A549 (cell line): ENCODE data around the gene TSHZ3. TPM values are rescaled to one million over a fixed set of nuclear protein-coding genes. Genes with fewer than 3 reads are reported as not detected.

Experiments used
- ATAC-seq, 2 experiments: fragments of 200-7000 bp in 1 of 2; fragments of >200 bp in 1 of 2; cut with Nextera tagmentation in 1 of 2; cut with Tn5 transposase in 1 of 2; 3 replicates each; pipeline versions ENCODE4 v1.8.0 to v1.9.1; 2018 to 2020; ENCODE audit warnings: mild to moderate bottlenecking in 1 of 2, moderate library complexity in 1 of 2
- CTCF ChIA-PET: fragments of 300-600 bp; sonication (Branson Sonifier 250); formaldehyde crosslinking; extraction: SDS; loops from one replicate; lab custom pipeline; 2021; ENCODE audit warnings: antibody characterized with exemption, inconsistent platforms; lab: Yijun Ruan, JAX
- POLR2A ChIA-PET: fragments of 350-600 bp; formaldehyde crosslinking; extraction: SDS; loops from one replicate; lab custom pipeline; 2021; ENCODE audit warnings: antibody characterized with exemption, inconsistent platforms; lab: Yijun Ruan, JAX
- DNase-seq, 2 experiments: peaks; one replicate each; pipeline versions ENCODE4 v3.0.0 to v3.0.0-alpha.2; 2011 to 2016; ENCODE audit warnings: low read depth in 1 of 2, low spot score in 1 of 2
- FAIRE-seq: peaks from 2 replicates; lab custom pipeline; 2011; peaks lifted over from hg19 to GRCh38; lab: Jason Lieb, UNC
- H3K27ac ChIP-seq, 2 experiments: fragments of >200 bp; sonication (Bioruptor Twin); formaldehyde crosslinking; 3 replicates each; pipeline ENCODE4 v1.5.1; 2016 to 2017
- H3K4me1 ChIP-seq: fragments of >200 bp; sonication (Bioruptor Twin); formaldehyde crosslinking; 3 replicates; pipeline ENCODE4 v1.6.1; 2016
- H3K4me2 ChIP-seq: fragments of >200 bp; sonication (Bioruptor Twin); formaldehyde crosslinking; 3 replicates; pipeline ENCODE4 v1.6.1; 2016
- H3K4me3 ChIP-seq: fragments of >200 bp; sonication (Bioruptor Twin); formaldehyde crosslinking; 3 replicates; pipeline ENCODE4 v1.5.1; 2016
- H3K9me3 ChIP-seq: fragments of >200 bp; sonication (Bioruptor Twin); formaldehyde crosslinking; 3 replicates; pipeline ENCODE4 v1.6.1; 2016
- ATOH8 ChIP-seq: fragments of 250-450 bp; sonication (Bioruptor Pico); IDR thresholded peaks from 2 replicates; pipeline ENCODE4 v1.5.0; 2020; ENCODE audit warnings: low read depth, mild to moderate bottlenecking, moderate library complexity
- BCL3 ChIP-seq: fragments of >200 bp; sonication (Bioruptor Twin); formaldehyde crosslinking; IDR thresholded peaks from 3 replicates; pipeline ENCODE4 v1.6.1; 2016
- CBX2 ChIP-seq: fragments of 200-600 bp; sonication (generic); IDR thresholded peaks from 2 replicates; pipeline ENCODE4 v1.6.1; 2016; ENCODE audit warnings: low read depth, mild to moderate bottlenecking, borderline replicate concordance
- CBX8 ChIP-seq: fragments of 200-600 bp; sonication (generic); IDR thresholded peaks from 2 replicates; pipeline ENCODE4 v1.6.1; 2016
- CEBPB ChIP-seq, 2 experiments: fragments of >200 bp in 1 of 2; sonication (Bioruptor Twin) in 1 of 2; formaldehyde crosslinking in 1 of 2; IDR thresholded peaks; 2 replicates each; pipeline ENCODE4 v1.6.1; 2012 to 2016
- CHD4 ChIP-seq: fragments of 200-600 bp; sonication (generic); IDR thresholded peaks from 2 replicates; pipeline ENCODE4 v1.6.1; 2016; ENCODE audit warnings: antibody characterized with exemption, mild to moderate bottlenecking, borderline replicate concordance
- E2F6 ChIP-seq: IDR thresholded peaks from 2 replicates; pipeline ENCODE4 v1.6.1; 2012; ENCODE audit warnings: low read depth, borderline replicate concordance
- EHF ChIP-seq: fragments of 250-450 bp; sonication (Bioruptor Pico); IDR thresholded peaks from 2 replicates; pipeline ENCODE4 v1.5.0; 2020; ENCODE audit warnings: mild to moderate bottlenecking
- FOSL2 ChIP-seq, 2 experiments: fragments of 450-650 bp in 1 of 2; fragments of >200 bp in 1 of 2; sonication (Bioruptor Twin) in 1 of 2; formaldehyde crosslinking; IDR thresholded peaks; 2 replicates each; pipeline versions ENCODE4 v1.5.0 to v1.6.1; 2016 to 2020; ENCODE audit warnings: mild to moderate bottlenecking in 1 of 2, moderate library complexity in 1 of 2
- HES2 ChIP-seq: fragments of >200 bp; sonication (Bioruptor Twin); formaldehyde crosslinking; IDR thresholded peaks from 2 replicates; pipeline ENCODE4 v1.6.1; 2016
- HEYL ChIP-seq: fragments of 250-450 bp; sonication (Bioruptor Pico); IDR thresholded peaks from 2 replicates; pipeline ENCODE4 v1.8.0; 2021; ENCODE audit warnings: mild to moderate bottlenecking, moderate library complexity
- HMGXB4 ChIP-seq: fragments of 250-450 bp; sonication (Bioruptor Pico); IDR thresholded peaks from 2 replicates; pipeline ENCODE4 v1.5.0; 2021; ENCODE audit warnings: mild to moderate bottlenecking, moderate library complexity, borderline replicate concordance
- HOXB5 ChIP-seq: fragments of 250-450 bp; sonication (Bioruptor Pico); IDR thresholded peaks from 2 replicates; pipeline ENCODE4 v1.5.0; 2020; ENCODE audit warnings: mild to moderate bottlenecking, moderate library complexity
- JUN ChIP-seq, 2 experiments: fragments of >200 bp; sonication (Bioruptor Twin); formaldehyde crosslinking; IDR thresholded peaks; 2 replicates in 1 of 2; 3 replicates in 1 of 2; pipeline ENCODE4 v1.6.1; 2016 to 2017
- MAX ChIP-seq: IDR thresholded peaks from 2 replicates; pipeline ENCODE4 v1.6.1; 2012
- MAZ ChIP-seq: fragments of 150-350 bp; IDR thresholded peaks from 2 replicates; pipeline ENCODE4 v1.6.1; 2014; ENCODE audit warnings: antibody characterized with exemption, low read depth, low read length, borderline replicate concordance
- MYC ChIP-seq: IDR thresholded peaks from 2 replicates; pipeline ENCODE4 v1.6.1; 2012; ENCODE audit warnings: mild to moderate bottlenecking, inconsistent platforms, low read length, improper control_type of control experiment, borderline replicate concordance
- NFE2L2 ChIP-seq: fragments of 150-350 bp; conservative IDR thresholded peaks from 2 replicates; pipeline ENCODE4 v1.6.1; 2014; ENCODE audit warnings: low read length
- NPAS2 ChIP-seq: fragments of 250-450 bp; sonication (Bioruptor Pico); IDR thresholded peaks from 2 replicates; pipeline ENCODE4 v1.8.0; 2022; ENCODE audit warnings: mild to moderate bottlenecking, moderate library complexity, borderline replicate concordance
- NR3C1 ChIP-seq: fragments of >200 bp; sonication (Bioruptor Twin); formaldehyde crosslinking; IDR thresholded peaks from 3 replicates; pipeline ENCODE4 v1.6.1; 2017
- RAD21 ChIP-seq, 2 experiments: fragments of >200 bp in 1 of 2; sonication (Bioruptor Twin) in 1 of 2; formaldehyde crosslinking in 1 of 2; IDR thresholded peaks in 1 of 2; conservative IDR thresholded peaks in 1 of 2; 2 replicates in 1 of 2; 3 replicates in 1 of 2; pipeline ENCODE4 v1.6.1; 2012 to 2018; ENCODE audit warnings: inconsistent platforms in 1 of 2
- RNF2 ChIP-seq: fragments of 200-600 bp; sonication (generic); IDR thresholded peaks from 2 replicates; pipeline ENCODE4 v1.6.1; 2016; ENCODE audit warnings: low read depth, mild to moderate bottlenecking, antibody characterized with exemption, moderate library complexity, borderline replicate concordance
- SMC3 ChIP-seq: fragments of >200 bp; sonication (Bioruptor Twin); formaldehyde crosslinking; IDR thresholded peaks from 3 replicates; pipeline ENCODE4 v1.6.1; 2018; ENCODE audit warnings: inconsistent platforms
- TFCP2L1 ChIP-seq: fragments of 250-450 bp; sonication (Bioruptor Pico); IDR thresholded peaks from 2 replicates; pipeline ENCODE4 v1.5.0; 2021; ENCODE audit warnings: mild to moderate bottlenecking
- TP53 ChIP-seq: fragments of 250-450 bp; sonication (Bioruptor Pico); IDR thresholded peaks from 2 replicates; pipeline ENCODE4 v1.5.0; 2021; ENCODE audit warnings: mild to moderate bottlenecking, moderate library complexity
- USF2 ChIP-seq: fragments of 450-650 bp; IDR thresholded peaks from 2 replicates; pipeline ENCODE4 v1.6.1; 2014; ENCODE audit warnings: antibody characterized with exemption
- ZFP36 ChIP-seq: fragments of 450-650 bp; IDR thresholded peaks from 2 replicates; pipeline ENCODE4 v1.6.1; 2014; ENCODE audit warnings: borderline replicate concordance; ENCODE audit not compliant: partially characterized antibody
- ZSCAN20 ChIP-seq: fragments of 250-450 bp; sonication (Bioruptor Pico); IDR thresholded peaks from 2 replicates; pipeline ENCODE4 v1.8.0; 2022; ENCODE audit warnings: mild to moderate bottlenecking, moderate library complexity
- WGBS: methylation state at CpG from one replicate; pipeline ENCODE4 v1.1.6; 2017; ENCODE audit errors: missing lambda C conversion rate; 5-methylcytosine and 5-hydroxymethylcytosine counted together
- polyA plus RNA-seq, 4 experiments: library from polyadenylated mRNA; depleted of rRNA in 3 of 4; stranded (reverse); fragments of >200 nt; fragmentation: RNase III in 1 of 4; extraction: RNeasy Plus Mini Kit Qiagen cat#74134 plus additional on column Dnase treatment in 1 of 4; gene quantifications; 2 replicates in 3 of 4; 3 replicates in 1 of 4; pipeline ENCODE4 v1.2.3, GENCODE V29; 2011 to 2017

The TSHZ3 gene
- polyA plus RNA-seq, 2 of the 4 experiments (the other 2 are of a cell fraction), result 0.92 to 2.0 TPM

- Histone ChIP-seq H3K27ac (no peak overlapping the region), H3K4me2 (no peak overlapping the region), H3K4me1 (no peaks in the 10 kb centered on the region), H3K9me3 (no peaks in the 10 kb centered on the region), H3K4me3 (no peak overlapping the region)
- no peak for DNase-seq
- peak; percentile 85 for FAIRE-seq
- ATAC-seq, result no peak
- CTCF ChIA-PET, result interaction anchor here (0.7 to 1.6 kb wide), 5 partner anchors 11 to 909 kb away, joined by 3 to 4 read pairs (median 3); no protein-coding TSS in a partner anchor
- POLR2A ChIA-PET, result no interaction called here
- 33% methylated on average over 5 of the region's 5 CpGs for WGBS
- TF ChIP-seq FOSL2 (IDR thresholded peaks at IDR 0.05), result no peak
- TF ChIP-seq FOSL2 (CRISPR knock-in tag; IDR thresholded peaks at IDR 0.05), result no peak
- no peak for TF ChIP-seq EHF (CRISPR knock-in tag)
- no peak for TF ChIP-seq ZFP36
- TF ChIP-seq NFE2L2, result no peak
- no peak for TF ChIP-seq RNF2
- TF ChIP-seq NR3C1, result no peak
- TF ChIP-seq ATOH8 (CRISPR knock-in tag), result no peak
- TF ChIP-seq CBX8, result no peak
- no peak for TF ChIP-seq NPAS2 (CRISPR knock-in tag)
- TF ChIP-seq CHD4, result no peak
- no peak for TF ChIP-seq BCL3
- no peak for TF ChIP-seq MAZ
- no peak for TF ChIP-seq HMGXB4
- TF ChIP-seq E2F6, result no peak
- no peak for TF ChIP-seq TP53 (CRISPR knock-in tag)
- no peak for TF ChIP-seq TFCP2L1
- TF ChIP-seq JUN (IDR thresholded peaks at IDR 0.05), result no peak
- TF ChIP-seq ZSCAN20, result no peak
- TF ChIP-seq MYC, result no peak
- TF ChIP-seq RAD21 (conservative IDR thresholded peaks at IDR 0.05 in 1 of 2, IDR thresholded peaks at IDR 0.05 in 1 of 2), result no peak
- TF ChIP-seq, all 56 proteins: peak for 0
These were observed 33.6 kb downstream of the TSHZ3 start for GRCh38 chr19:31315652-31316051.

- DNase-seq (peak in 1 of 2 experiments; percentile 20), FAIRE-seq (peak; percentile 82), ATAC-seq (peak; percentile 56 to 79; a peak in 5 of 6 replicates)
- H3K4me1 ChIP-seq, result no peaks in the 10 kb centered on the region
- no peak overlapping the region for H3K4me2 ChIP-seq
- no peak overlapping the region for H3K27ac ChIP-seq
- ChIA-PET CTCF (interaction anchor here (0.6 to 1.6 kb wide), 7 partner anchors 11 to 909 kb away, joined by 3 to 6 read pairs (median 3); no protein-coding TSS in a partner anchor), POLR2A (no interaction called here)
- H3K9me3 ChIP-seq, result no peaks in the 10 kb centered on the region
- TF ChIP-seq USF2, result no peak
- no peak for TF ChIP-seq HOXB5
- no peak for TF ChIP-seq ZSCAN20
- TF ChIP-seq HEYL, result no peak
- TF ChIP-seq TFCP2L1, result no peak
- TF ChIP-seq CBX2, result no peak
- TF ChIP-seq MAX, result no peak
- no peak for TF ChIP-seq MAZ
- no peak for TF ChIP-seq SMC3
- no peak for TF ChIP-seq CEBPB (IDR thresholded peaks at IDR 0.05)
- no peak for TF ChIP-seq HES2
- H3K4me3 ChIP-seq, result no peak overlapping the region
- 42% methylated on average over 14 of the region's 14 CpGs for WGBS
These were observed 34.2 kb downstream of the TSHZ3 start for GRCh38 chr19:31314849-31315629.
